Mammary epithelial cell (primary cell): ENCODE data around the gene SHLD1.

Experiments used
- CTCF ChIP-seq, 2 donors: IDR thresholded peaks in 1 of 2; conservative IDR thresholded peaks in 1 of 2; 2 replicates each; pipeline ENCODE4 v1.5.1; 2011 to 2012; ENCODE audit warnings: inconsistent platforms in 2 of 2, low read length in 2 of 2, mild to moderate bottlenecking in 2 of 2, control low read depth in 1 of 2, low read depth in 1 of 2; ENCODE audit not compliant: insufficient read depth in 1 of 2; ENCODE audit errors: extremely low read depth in 1 of 2
- EZH2 ChIP-seq: IDR thresholded peaks from 2 replicates; pipeline ENCODE4 v1.6.1; 2012; ENCODE audit warnings: low read length, inconsistent platforms, borderline replicate concordance

DNA sequence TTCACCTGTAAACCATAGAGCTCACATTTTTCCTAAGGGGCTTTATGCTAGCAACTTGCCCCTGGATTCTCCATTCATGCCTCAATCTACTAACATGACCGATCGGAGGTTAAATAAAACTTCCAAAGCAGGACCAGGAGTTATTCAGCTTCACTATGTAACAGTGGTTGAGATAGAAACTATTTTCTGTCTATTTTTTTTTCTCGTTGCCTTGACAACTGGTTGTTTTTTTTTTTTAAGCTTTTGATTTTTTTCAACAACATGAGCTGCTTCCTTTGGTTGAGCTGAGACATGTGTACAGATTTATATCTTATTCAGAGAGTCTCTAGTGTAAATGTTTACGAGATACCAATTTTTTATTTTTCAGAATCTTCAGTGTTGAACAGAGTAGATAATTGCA, 85.7 kb downstream of the SHLD1 start:
- TF ChIP-seq CTCF (conservative IDR thresholded peaks at IDR 0.05 in 1 of 2, IDR thresholded peaks at IDR 0.05 in 1 of 2; ENCODE audit: extremely low read depth in 1 of 2, insufficient read depth in 1 of 2, low read depth in 1 of 2, low read length in 2 of 2) (no peak), EZH2 (no peak)
